Heart left ventricle (tissue), 13 donors: ENCODE results near the gene ALG10B.

ENCODE experiments used
- CTCF ChIP-seq, 12 donors: fragments of 200-600 bp; sonication (generic) in 4 of 12; IDR thresholded peaks; one replicate each; pipeline versions ENCODE4 v1.5.0 to v1.8.0; 2018 to 2022; ENCODE audit warnings: antibody characterized with exemption in 12 of 12, mild to moderate bottlenecking in 5 of 12
- POLR2A ChIP-seq, 2 donors: fragments of 450-650 bp; IDR thresholded peaks; one replicate each; pipeline ENCODE4 v1.6.1; 2017; ENCODE audit warnings: antibody characterized with exemption in 2 of 2, mild to moderate bottlenecking in 2 of 2, moderate library complexity in 2 of 2
- donor health status: ischemic (EF 13 %, LVEDD 7.1; RV severe dilation, severe dysfunction).
- donor health status: DM: no; HTN: yes; CAD: no.
- donor health status: DM: no; HTN: no; CAD: no.
- donor health status: ischemic (EF 25% LVEDD 6.9; RV normal size, moderate dysfunction).
- donor health status: ischemic (EF 25% LVEDD 5.7; RV mildly dilated, moderate dysfunction).
- donor health status: ischemic (EF 35%, LVEDD 5.7; RV mildly dilated, moderate dysfunction).
- donor health status: nonischemic (EF 11% LVEDD 7.7; RV severe dilation, severe dysfunction).
- donor health status: DM: yes; HTN: yes; CAD: no.
- donor health status: PGD.
- donor health status: ischemic (EF 29% LVEDD 5.4; RV normal size, mild dysfunction).
- donor health status: nonischemic (EF 23%, LVEDD 6.1; RV moderate dilation, normal function).

- TF ChIP-seq POLR2A (IDR thresholded peaks at IDR 0.05) (no peak), CTCF (IDR thresholded peaks at IDR 0.05) (no peak)
These were observed 48.0 kb upstream of the ALG10B start for GRCh38 chr12:38268612-38269011.
